HepG2 (cell line): ENCODE results near the gene PRR35. TPM values are rescaled to one million over a fixed set of nuclear protein-coding genes. Genes with fewer than 3 reads are reported as not detected.
A peak's percentile ranks its signal among the peaks of the same experiment; 100 is the strongest.

Experiments used
- ETS1 ChIP-seq: sonication (generic); formaldehyde crosslinking; IDR thresholded peaks from 2 replicates; pipeline ENCODE4 v1.4.0; 2020; ENCODE audit warnings: missing genetic modification reagents
- FOSL2 ChIP-seq: sonication (generic); formaldehyde crosslinking; IDR thresholded peaks from 2 replicates; pipeline ENCODE4 v1.4.0; 2020; ENCODE audit warnings: missing genetic modification reagents
- GRHL1 ChIP-seq: sonication (generic); formaldehyde crosslinking; conservative IDR thresholded peaks from 2 replicates; pipeline ENCODE4 v1.8.0; 2022; ENCODE audit warnings: missing genetic modification reagents
- KAT7 ChIP-seq: IDR thresholded peaks from 2 replicates; pipeline ENCODE4 v1.6.1; 2018; ENCODE audit warnings: borderline replicate concordance, missing compliant biosample characterization
- KLF12 ChIP-seq: sonication (generic); formaldehyde crosslinking; IDR thresholded peaks from 2 replicates; pipeline ENCODE4 v1.4.0; 2020; ENCODE audit warnings: missing genetic modification reagents, borderline replicate concordance
- MBD4 ChIP-seq: IDR thresholded peaks from 2 replicates; pipeline ENCODE4 v1.6.1; 2012; ENCODE audit warnings: low read length, inconsistent platforms, borderline replicate concordance
- MTF1 ChIP-seq: sonication (generic); formaldehyde crosslinking; IDR thresholded peaks from 2 replicates; pipeline ENCODE4 v1.5.0; 2020; ENCODE audit warnings: missing genetic modification reagents
- PITX1 ChIP-seq: sonication (generic); formaldehyde crosslinking; IDR thresholded peaks from 2 replicates; pipeline ENCODE4 v1.5.1; 2020; ENCODE audit warnings: mild to moderate bottlenecking, missing genetic modification reagents
- REXO4 ChIP-seq: sonication (generic); formaldehyde crosslinking; IDR thresholded peaks from 2 replicates; pipeline ENCODE4 v1.8.0; 2022; ENCODE audit warnings: missing genetic modification reagents, mild to moderate bottlenecking, borderline replicate concordance
- SKIL ChIP-seq: sonication (generic); formaldehyde crosslinking; IDR thresholded peaks from 2 replicates; pipeline ENCODE4 v1.8.0; 2022; ENCODE audit warnings: missing genetic modification reagents, mild to moderate bottlenecking, moderate library complexity, borderline replicate concordance
- SPEN ChIP-seq: sonication (generic); formaldehyde crosslinking; IDR thresholded peaks from 2 replicates; pipeline ENCODE4 v1.5.1; 2020; ENCODE audit warnings: low read depth, mild to moderate bottlenecking, missing genetic modification reagents
- SRSF1 ChIP-seq: fragments of 200-400 bp; formaldehyde crosslinking; optimal IDR thresholded peaks from 2 replicates; pipeline ENCODE3; 2017; ENCODE audit warnings: mild to moderate bottlenecking, low read depth, low read length, moderate library complexity
- STAG1 ChIP-seq: sonication (generic); formaldehyde crosslinking; IDR thresholded peaks from 2 replicates; pipeline ENCODE4 v1.4.0; 2020; ENCODE audit warnings: missing genetic modification reagents
- SUZ12 ChIP-seq: fragments of 150-350 bp; IDR thresholded peaks from 2 replicates; pipeline ENCODE4 v1.6.1; 2014; ENCODE audit warnings: low read depth, low read length
- ZFX ChIP-seq: sonication (generic); formaldehyde crosslinking; IDR thresholded peaks from 2 replicates; pipeline ENCODE4 v1.4.0; 2020; ENCODE audit warnings: mild to moderate bottlenecking, low read depth, missing genetic modification reagents, moderate library complexity
- ZNF121 ChIP-seq: sonication (generic); formaldehyde crosslinking; IDR thresholded peaks from 2 replicates; pipeline ENCODE4 v1.5.0; 2020; ENCODE audit warnings: mild to moderate bottlenecking, missing genetic modification reagents
- ZNF17 ChIP-seq: sonication (generic); formaldehyde crosslinking; IDR thresholded peaks from 2 replicates; pipeline ENCODE4 v1.5.0; 2020; ENCODE audit warnings: mild to moderate bottlenecking, missing genetic modification reagents
- ZNF275 ChIP-seq: sonication (generic); formaldehyde crosslinking; IDR thresholded peaks from 2 replicates; pipeline ENCODE4 v1.8.0; 2022; ENCODE audit warnings: missing genetic modification reagents, mild to moderate bottlenecking, inconsistent platforms, borderline replicate concordance
- ZNF326 ChIP-seq: sonication (generic); formaldehyde crosslinking; IDR thresholded peaks from 2 replicates; pipeline ENCODE4 v1.4.0; 2020; ENCODE audit warnings: missing genetic modification reagents, borderline replicate concordance
- ZNF773 ChIP-seq: sonication (generic); formaldehyde crosslinking; IDR thresholded peaks from 2 replicates; pipeline ENCODE4 v1.4.0; 2020; ENCODE audit warnings: missing genetic modification reagents, borderline replicate concordance
- ZNF777 ChIP-seq: sonication (generic); formaldehyde crosslinking; IDR thresholded peaks from 2 replicates; pipeline ENCODE4 v1.4.0; 2020; ENCODE audit warnings: missing genetic modification reagents
- polyA plus RNA-seq, 8 experiments: library from polyadenylated mRNA; depleted of rRNA in 3 of 8; stranded (reverse) in 7 of 8; unstranded in 1 of 8; fragments of >200 nt; fragmentation: Illumina TruSeq in 4 of 8; extraction: Trizol in 4 of 8; gene quantifications; 2 replicates each; pipeline versions ENCODE4 v1.2.1 to v1.2.3, GENCODE V29; 2011 to 2016; ENCODE audit warnings: low read depth in 4 of 8, missing spikeins in 1 of 8, mixed read lengths in 1 of 8; ENCODE audit not compliant: insufficient read depth in 1 of 8
- total RNA-seq, 5 experiments: library from RNA; depleted of rRNA; stranded (reverse); fragments of >200 nt; fragmentation: Illumina TruSeq; extraction: Trizol; gene quantifications; 2 replicates each; pipeline ENCODE4 v1.2.3, GENCODE V29; 2016; ENCODE audit warnings: low read depth in 1 of 5

Gene PRR35
- total and polyA plus RNA-seq, 2 of the 13 experiments (the other 11 are each of a cell fraction or from before 2014, with no cell fraction given), result 0.07 to 0.16 TPM

- TF ChIP-seq GRHL1, result no peak
- TF ChIP-seq ZNF17, result no peak
- TF ChIP-seq STAG1 (CRISPR knock-in tag), result peak; percentile 94
- peak; percentile 87; the same call in 1 of the 2 replicates for TF ChIP-seq KLF12
- TF ChIP-seq ETS1 (CRISPR knock-in tag), result no peak
- TF ChIP-seq ZNF121, result no peak; the same call in 1 of the 2 replicates
- no peak for TF ChIP-seq REXO4 (CRISPR knock-in tag)
- no peak for TF ChIP-seq SUZ12
- no peak for TF ChIP-seq ZNF773 (CRISPR knock-in tag)
- TF ChIP-seq ZNF326 (CRISPR knock-in tag), result no peak
- no peak for TF ChIP-seq PITX1 (CRISPR knock-in tag)
- 0 out of 2 replicates have a peak, but pooled peaks have one; percentile 40 for TF ChIP-seq ZNF777 (CRISPR knock-in tag)
- no peak for TF ChIP-seq MTF1 (CRISPR knock-in tag)
- no peak for TF ChIP-seq SKIL
- TF ChIP-seq SRSF1, result peak; percentile 37
- TF ChIP-seq ZNF275 (CRISPR knock-in tag), result no peak
- TF ChIP-seq SPEN, result peak; percentile 58; the same call in 1 of the 2 replicates
- TF ChIP-seq FOSL2 (CRISPR knock-in tag), result no peak
- no peak for TF ChIP-seq KAT7 (CRISPR knock-in tag)
- peak; percentile 89 for TF ChIP-seq ZFX (CRISPR knock-in tag)
- TF ChIP-seq MBD4, result no peak
Measured at GRCh38 chr16:578870-579405, 18.7 kb downstream of the PRR35 start (continued).
